ENCODE data around the gene PARD3B. TPM values are rescaled to one million over a fixed set of nuclear protein-coding genes. Genes with fewer than 3 reads are reported as not detected.

PARD3B gene
- total and polyA plus RNA-seq, 2 of the 4 experiments (the other 2 are of a cell fraction), result 3.3 to 15.6 TPM

- H4K5ac ChIP-seq (ENCODE audit: low read depth, low read length), result no peak overlapping the region
- no peak overlapping the region for H3K18ac ChIP-seq (ENCODE audit: low read depth, low read length)
- H3K9me1 ChIP-seq (ENCODE audit: insufficient read depth, low read length), result no peaks in the 10 kb centered on the region
- no peak overlapping the region for H2AFZ ChIP-seq (replicated peaks; ENCODE audit: low read length, poor library complexity)
- dilution Hi-C loops (cut with HindIII; ENCODE audit: low sequenced_read_pairs, unreplicated experiment) (no loop called here), in situ Hi-C loops (cut with MboI; ENCODE audit: low sequenced_read_pairs) (no loop called here), intact Hi-C loops (cut with micrococcal nuclease) (no loop called here)
- TF ChIP-seq BHLHE40 (IDR thresholded peaks at IDR 0.05; ENCODE audit: low read depth, low read length) (no peak), RFX5 (IDR thresholded peaks at IDR 0.05; ENCODE audit: low read depth, low read length) (no peak), CEBPB (IDR thresholded peaks at IDR 0.05; ENCODE audit: low read depth, low read length) (no peak), RCOR1 (IDR thresholded peaks at IDR 0.05; ENCODE audit: insufficient replicate concordance, low read length) (no peak), MAFK (IDR thresholded peaks at IDR 0.05; ENCODE audit: low read depth, low read length) (no peak), NFE2L2 (IDR thresholded peaks at IDR 0.05; ENCODE audit: low read depth, low read length) (no peak), FOS (IDR thresholded peaks at IDR 0.05; ENCODE audit: low read depth, low read length) (no peak), USF2 (IDR thresholded peaks at IDR 0.05; ENCODE audit: low read depth, low read length) (no peak), MXI1 (IDR thresholded peaks at IDR 0.05; ENCODE audit: borderline replicate concordance, low read depth, low read length) (no peak), CHD1 (IDR thresholded peaks at IDR 0.05; ENCODE audit: low read depth, low read length) (no peak), SMC3 (IDR thresholded peaks at IDR 0.05; ENCODE audit: low read depth, low read length) (no peak), CTCF (conservative IDR thresholded peaks at IDR 0.05; ENCODE audit: low read depth, low read length) (no peak), MAZ (IDR thresholded peaks at IDR 0.05; ENCODE audit: borderline replicate concordance, low read depth, low read length) (no peak)
- H2AK9ac ChIP-seq (replicated peaks; ENCODE audit: low read depth, low read length, poor library complexity), result no peak overlapping the region
- H4K20me1 ChIP-seq (ENCODE audit: insufficient read depth, low read length), result no peaks in the 10 kb centered on the region
- no peak overlapping the region for H2BK15ac ChIP-seq (ENCODE audit: low read depth, low read length)
- H2BK5ac ChIP-seq (ENCODE audit: low read depth, low read length, poor library complexity, severe bottlenecking), result no peak overlapping the region
- no peak for DNase-seq
- H3K56ac ChIP-seq (ENCODE audit: extremely low read depth, insufficient read depth, low read length), result no peak overlapping the region
- no peak overlapping the region for H4K8ac ChIP-seq (ENCODE audit: low read depth in 2 of 2, low read length in 2 of 2)
- H2BK120ac ChIP-seq (ENCODE audit: low read depth, low read length), result no peak overlapping the region
- H3K79me1 ChIP-seq (ENCODE audit: low read depth in 1 of 2, low read length in 2 of 2), result no peaks in the 10 kb centered on the region
- H3K4ac ChIP-seq (ENCODE audit: low read depth, low read length), result no peak overlapping the region
- ATAC-seq (ENCODE audit: low read depth), result no peak
- H3K36me3 ChIP-seq (ENCODE audit: control insufficient read depth, insufficient read depth, low read length), result no peaks in the 10 kb centered on the region
- POLR2A ChIA-PET (ENCODE audit: unreplicated experiment), result no interaction called here
- WGBS, 2 experiments (ENCODE audit: extremely low coverage in 2 of 2, insufficient read length in 1 of 2), result 94% methylated on average over 2 of the region's 4 CpGs; no CpG with 5 or more reads in 1 of the 2 experiments
- no peaks in the 10 kb centered on the region for H3K9me3 ChIP-seq (ENCODE audit: control insufficient read depth, insufficient read depth, low read length)
- no peak overlapping the region for H3K4me3 ChIP-seq (ENCODE audit: insufficient read depth, low read depth, low read length)
- no peak overlapping the region for H3K4me2 ChIP-seq (ENCODE audit: low read depth, low read length)
- H2AK5ac ChIP-seq (ENCODE audit: low read depth, low read length), result no peak overlapping the region
- no peak overlapping the region for H3K23ac ChIP-seq (ENCODE audit: low read depth, low read length)
- CTCF ChIA-PET, result no interaction called here
- no peak overlapping the region for H3K9ac ChIP-seq (ENCODE audit: low read depth, low read length)
- no peak overlapping the region for H4K91ac ChIP-seq (ENCODE audit: insufficient read depth, low read depth, low read length)
- no peaks in the 10 kb centered on the region for H3K27me3 ChIP-seq (ENCODE audit: control insufficient read depth, insufficient read depth, low read length)
- H3K14ac ChIP-seq (replicated peaks; ENCODE audit: low read depth, low read length), result no peak overlapping the region
- H3K27ac ChIP-seq (ENCODE audit: insufficient read depth, low read length), result no peak overlapping the region
- no TSS peak for BruUV-seq (replicated peaks)
- peaks cover 3% of the 10 kb centered on the region for H3K4me1 ChIP-seq (ENCODE audit: control insufficient read depth, insufficient read depth, low read length)
- no peak overlapping the region for H2BK20ac ChIP-seq (ENCODE audit: low read depth, low read length)
These were observed 879.1 kb downstream of the PARD3B start for GRCh38 chr2:205424326-205424725.
